B cell (primary cell): Measurements from ENCODE around the gene MOGAT3.

ENCODE experiments used
- EZH2 ChIP-seq: IDR thresholded peaks from 2 replicates; pipeline ENCODE4 v1.6.1; 2012; ENCODE audit warnings: borderline replicate concordance, low read depth, mild to moderate bottlenecking, moderate library complexity, low read length; ENCODE audit not compliant: insufficient read depth, poor library complexity, severe bottlenecking
- TF ChIP-seq, protein P1 (sequence below): fragments of 200-600 bp; IDR thresholded peaks from one replicate; pipeline ENCODE4 v1.8.0; 2022; ENCODE audit warnings: antibody characterized with exemption, mild to moderate bottlenecking

DNA sequence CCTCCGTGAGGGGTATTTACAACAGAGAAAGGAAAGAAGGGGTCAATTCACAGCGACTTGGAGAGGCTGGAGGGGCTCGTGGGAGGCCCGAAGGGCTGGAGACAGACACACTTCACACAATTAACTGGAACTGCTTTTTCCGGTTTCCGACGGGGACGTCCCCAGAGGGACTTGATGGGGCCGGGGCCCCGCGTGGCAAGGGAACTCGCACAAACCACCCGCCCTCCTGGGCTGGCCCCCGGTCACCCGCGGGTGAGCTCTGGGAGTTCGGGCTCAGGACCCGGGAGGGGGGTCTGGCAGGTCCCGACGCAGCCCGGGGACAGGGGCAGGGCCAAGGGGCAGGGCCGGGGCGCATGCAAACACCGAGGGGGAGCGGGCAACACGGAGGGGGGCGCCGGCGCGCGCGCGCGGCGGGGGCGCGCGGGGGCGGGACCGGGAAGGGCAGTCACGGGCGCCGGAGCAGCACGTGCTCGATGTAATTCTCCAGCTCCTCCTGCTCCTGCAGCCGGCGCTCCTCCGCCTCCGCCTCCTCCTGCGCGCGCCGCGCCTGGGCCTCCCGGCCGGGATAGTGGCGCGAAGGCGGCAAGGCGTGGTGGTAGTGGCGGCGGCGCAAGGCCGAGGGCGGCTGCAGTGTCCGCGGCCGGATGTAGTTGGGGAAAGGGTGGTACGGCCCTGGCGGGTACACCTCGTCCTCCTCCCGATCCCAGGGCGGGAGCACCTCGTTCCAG, 38.1 kb downstream of the MOGAT3 start:
- TF ChIP-seq, protein P1, sequence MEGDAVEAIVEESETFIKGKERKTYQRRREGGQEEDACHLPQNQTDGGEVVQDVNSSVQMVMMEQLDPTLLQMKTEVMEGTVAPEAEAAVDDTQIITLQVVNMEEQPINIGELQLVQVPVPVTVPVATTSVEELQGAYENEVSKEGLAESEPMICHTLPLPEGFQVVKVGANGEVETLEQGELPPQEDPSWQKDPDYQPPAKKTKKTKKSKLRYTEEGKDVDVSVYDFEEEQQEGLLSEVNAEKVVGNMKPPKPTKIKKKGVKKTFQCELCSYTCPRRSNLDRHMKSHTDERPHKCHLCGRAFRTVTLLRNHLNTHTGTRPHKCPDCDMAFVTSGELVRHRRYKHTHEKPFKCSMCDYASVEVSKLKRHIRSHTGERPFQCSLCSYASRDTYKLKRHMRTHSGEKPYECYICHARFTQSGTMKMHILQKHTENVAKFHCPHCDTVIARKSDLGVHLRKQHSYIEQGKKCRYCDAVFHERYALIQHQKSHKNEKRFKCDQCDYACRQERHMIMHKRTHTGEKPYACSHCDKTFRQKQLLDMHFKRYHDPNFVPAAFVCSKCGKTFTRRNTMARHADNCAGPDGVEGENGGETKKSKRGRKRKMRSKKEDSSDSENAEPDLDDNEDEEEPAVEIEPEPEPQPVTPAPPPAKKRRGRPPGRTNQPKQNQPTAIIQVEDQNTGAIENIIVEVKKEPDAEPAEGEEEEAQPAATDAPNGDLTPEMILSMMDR = no peak
- TF ChIP-seq EZH2 = no peak
